GM04503 (cell line): ENCODE data around the gene DLX4.

Experiments
- DNase-seq: peaks from one replicate; pipeline ENCODE4 v3.0.0-alpha.2; 2012; ENCODE audit warnings: low read depth

DLX4 gene

GRCh38 chr17:49946964-49947584, 21.9 kb upstream of the DLX4 start:
- no peak for DNase-seq

- no peak for DNase-seq
These were observed 19.4 kb upstream of the DLX4 start for GRCh38 chr17:49949634-49950033.

GRCh38 chr17:49951362-49952082, 17.5 kb upstream of the DLX4 start:
- no peak for DNase-seq

DNA sequence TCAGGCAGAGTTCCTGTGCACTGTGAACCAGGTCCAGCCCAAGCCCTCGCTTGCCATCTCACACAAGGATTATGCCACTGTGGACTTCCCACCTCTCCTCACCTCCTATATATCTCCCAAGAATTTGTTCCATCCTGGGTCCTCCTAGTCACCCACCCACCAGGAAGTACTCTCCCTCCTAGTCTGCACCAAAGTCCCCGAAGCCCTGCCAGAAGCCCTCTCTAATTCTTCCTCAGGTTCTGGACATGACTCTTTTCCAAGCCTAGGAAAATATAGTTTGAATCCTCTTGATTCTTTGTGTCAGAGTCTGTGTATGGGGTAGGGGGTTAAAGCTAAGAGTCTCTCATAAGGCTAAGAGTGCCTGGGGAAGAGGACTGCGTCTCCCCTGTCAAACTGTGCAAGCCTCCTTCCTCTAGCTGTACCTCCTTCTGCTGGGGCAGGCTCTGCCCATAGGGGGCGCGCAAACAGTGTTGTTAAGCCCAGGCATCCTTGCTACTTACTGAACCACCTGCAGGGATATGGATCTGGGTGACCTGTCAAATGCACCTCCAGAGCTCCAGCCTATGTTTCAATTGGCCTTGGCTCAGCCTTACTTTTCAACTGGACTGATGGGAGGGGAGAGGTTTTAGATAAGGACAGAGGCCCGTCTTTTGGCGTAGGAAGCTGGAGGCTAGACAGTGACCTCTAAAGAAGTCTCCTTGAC, 16.6 kb upstream of the DLX4 start:
- peak; percentile 14 for DNase-seq

DNA sequence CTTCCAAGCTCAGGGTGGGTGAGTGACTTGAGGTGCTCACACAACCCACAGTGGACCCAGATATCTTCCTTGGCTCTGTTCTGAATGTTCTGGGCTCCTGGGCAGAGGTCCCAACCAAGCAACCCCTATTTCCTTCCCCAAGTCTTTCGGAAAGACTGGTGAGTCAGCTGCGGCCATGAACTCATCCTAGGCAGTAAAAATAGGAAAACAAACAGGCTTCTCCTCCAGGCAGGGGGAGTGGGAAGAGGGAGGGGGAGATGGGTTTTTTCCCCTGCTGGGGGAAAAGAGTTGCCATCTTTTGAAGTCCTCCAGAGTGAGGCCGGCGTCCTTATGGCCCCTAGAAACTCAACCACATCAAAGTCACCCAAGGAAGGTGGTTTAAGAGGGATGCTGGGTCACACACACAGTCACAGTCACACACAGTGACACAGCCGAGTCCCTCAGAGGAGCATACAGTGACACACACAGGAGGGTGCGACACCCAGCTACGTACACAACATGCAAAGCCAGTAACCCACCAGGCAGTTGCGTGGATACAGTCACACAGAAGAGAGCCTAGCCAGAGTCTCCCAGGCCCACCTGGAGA, 16.0 kb upstream of the DLX4 start:
- no peak for DNase-seq

DNA sequence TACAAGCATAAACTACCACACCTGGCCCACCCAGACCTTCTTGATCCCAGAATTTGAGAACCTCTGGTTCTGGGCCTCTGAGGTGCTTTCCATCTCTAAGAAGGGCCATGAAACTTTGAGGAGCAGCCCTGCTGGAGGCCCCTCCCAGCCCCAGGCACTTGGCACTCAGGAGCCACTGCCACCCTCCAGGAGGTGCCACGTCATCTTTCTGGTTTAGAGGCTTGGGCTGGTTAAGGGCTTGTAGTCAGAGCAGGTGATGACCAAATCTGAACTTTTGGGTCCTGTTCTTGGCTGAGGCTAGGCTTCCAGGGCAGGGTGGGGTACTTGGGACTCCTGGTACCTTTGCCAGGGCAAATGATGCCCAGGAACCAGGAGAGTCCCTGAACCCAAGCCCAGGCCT, 13.8 kb upstream of the DLX4 start:
- no peak for DNase-seq

DNA sequence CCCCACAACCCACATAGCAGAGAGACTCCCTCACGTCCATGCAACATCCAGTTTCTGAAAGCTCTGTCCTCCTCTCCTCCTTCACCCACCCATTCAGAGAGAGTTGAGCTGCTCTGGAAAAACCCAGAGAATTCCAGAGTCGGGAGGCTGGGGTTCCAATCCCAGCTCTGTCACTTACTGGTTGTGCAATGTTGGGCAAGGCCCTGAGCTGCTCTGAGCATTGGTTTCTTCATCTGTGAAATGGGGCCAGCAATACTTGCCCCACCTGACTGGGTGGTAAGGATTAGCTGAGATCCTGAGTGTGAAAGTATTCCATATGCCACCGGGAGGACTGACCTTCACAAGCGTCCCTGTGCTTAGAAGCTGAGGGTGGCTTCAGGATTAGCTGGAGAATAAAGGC, 12.2 kb upstream of the DLX4 start:
- DNase-seq = no peak

DNA sequence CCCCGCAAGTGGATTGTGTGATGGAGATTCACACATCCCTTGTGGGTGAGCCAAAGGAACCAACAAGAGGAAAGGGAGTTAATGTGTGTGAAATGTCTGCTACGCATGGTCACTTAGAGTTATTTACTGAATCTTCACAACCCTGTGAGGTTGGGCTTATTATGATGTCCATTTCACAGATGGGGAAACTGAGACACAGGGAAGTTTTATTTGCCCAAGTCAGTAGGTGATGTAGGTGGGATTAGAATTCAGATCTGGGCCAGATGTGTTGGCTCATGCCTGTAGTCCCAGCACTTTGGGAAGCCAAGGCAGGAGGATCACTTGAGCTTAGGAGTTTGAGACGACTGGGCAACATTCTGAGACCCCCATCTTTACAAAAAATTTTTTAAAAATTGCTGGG, 11.6 kb upstream of the DLX4 start:
- DNase-seq = no peak

- DNase-seq = no peak
These were observed 10.3 kb upstream of the DLX4 start for GRCh38 chr17:49958723-49959122.

GRCh38 chr17:49959183-49959935, 9.6 kb upstream of the DLX4 start:
- DNase-seq = no peak

DNA sequence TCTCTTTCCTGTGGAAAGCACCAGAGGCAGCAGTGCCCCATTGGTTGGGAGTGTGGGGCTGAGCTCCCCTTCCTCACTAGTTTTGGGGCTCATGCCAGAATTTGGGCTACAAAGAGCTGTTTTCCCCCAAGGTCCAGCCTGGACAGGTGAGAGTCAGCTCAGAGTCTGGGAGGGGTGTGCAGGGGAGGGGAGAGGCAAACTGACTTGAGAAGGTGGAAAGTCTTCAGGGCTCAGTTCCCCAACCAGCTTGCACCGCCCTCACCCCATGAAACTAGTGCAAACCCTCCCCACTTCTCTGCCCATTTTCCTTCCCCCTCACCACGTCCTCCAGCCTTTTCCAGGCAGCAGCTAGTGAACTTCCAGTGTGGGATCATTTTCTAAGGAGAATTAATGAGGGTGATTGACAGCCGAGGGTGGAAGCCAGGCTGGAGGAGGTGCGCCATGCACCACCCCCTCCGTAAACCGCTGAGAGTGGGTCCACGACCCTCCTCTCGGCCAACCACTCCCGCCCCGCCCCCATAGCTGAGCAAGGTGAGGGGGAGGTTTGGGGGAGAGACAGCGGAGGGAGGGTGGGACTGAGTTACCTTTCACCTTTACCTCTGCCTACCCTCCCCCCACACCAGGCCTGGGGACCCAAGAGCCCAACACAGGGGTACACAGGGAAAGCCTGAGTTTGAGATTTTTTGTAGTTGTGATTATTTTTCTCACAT, 6.2 kb upstream of the DLX4 start:
- DNase-seq = no peak

- DNase-seq = no peak
These were observed 5.7 kb upstream of the DLX4 start for GRCh38 chr17:49963309-49963625.

DNA sequence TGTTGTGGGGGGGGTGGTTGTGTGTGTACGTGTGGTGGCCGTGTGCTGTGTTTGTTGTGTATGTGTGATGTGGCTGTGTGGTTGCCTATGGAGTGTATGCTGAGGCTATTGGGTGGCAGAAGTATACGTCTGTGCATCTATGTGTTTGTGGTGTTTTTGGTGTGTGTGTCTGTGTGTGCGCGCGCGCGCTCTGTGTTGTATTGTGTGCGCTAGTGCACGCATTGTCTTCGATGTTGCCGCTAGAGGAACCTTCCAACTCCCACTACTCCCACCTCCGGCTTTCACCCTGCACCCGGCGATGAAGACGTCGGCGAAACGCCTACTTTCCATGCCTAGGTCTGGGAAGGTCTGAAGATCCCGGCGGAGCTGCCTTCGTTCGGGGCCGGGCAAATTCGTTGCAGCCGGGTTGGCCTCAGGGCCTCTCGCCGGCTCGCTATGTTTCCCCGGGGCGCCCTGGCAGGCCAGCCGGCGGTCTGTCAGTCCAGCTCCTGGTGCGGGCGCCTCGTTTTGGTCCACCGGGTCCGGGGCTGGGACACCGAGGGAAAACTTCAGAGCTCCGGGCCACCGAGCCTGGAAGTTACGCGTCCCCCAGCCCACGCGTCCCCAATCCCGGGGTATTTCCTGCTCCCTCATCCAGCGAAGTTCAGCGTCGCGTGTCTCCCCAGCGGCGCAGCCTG, 5.2 kb upstream of the DLX4 start:
- no peak for DNase-seq

DNA sequence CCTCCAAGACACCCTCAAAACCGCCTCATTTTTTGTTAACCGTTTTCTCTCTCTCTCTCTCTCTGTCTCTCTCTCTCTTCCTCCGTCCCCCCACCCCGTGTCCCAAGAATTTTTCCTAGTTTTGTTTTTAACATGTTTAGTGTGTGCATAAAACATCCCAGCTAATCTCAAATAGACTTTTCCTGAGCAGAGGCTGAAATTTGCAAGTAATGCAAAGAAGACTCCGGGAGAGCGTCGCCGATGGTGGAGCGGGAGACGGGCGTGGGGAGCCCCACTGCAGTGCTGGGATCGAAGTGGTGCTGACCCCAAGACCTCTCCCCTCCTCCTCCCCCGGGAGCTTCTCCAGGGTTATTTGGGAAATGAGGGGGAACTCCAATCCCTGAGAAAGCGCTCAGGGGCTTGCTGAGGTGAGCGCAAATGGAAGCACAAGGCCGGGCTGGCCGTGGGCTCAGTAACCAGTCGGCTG, 4.7 kb upstream of the DLX4 start:
- no peak for DNase-seq

- no peak for DNase-seq
These were observed 4.0 kb upstream of the DLX4 start for GRCh38 chr17:49964769-49965523.

DNA sequence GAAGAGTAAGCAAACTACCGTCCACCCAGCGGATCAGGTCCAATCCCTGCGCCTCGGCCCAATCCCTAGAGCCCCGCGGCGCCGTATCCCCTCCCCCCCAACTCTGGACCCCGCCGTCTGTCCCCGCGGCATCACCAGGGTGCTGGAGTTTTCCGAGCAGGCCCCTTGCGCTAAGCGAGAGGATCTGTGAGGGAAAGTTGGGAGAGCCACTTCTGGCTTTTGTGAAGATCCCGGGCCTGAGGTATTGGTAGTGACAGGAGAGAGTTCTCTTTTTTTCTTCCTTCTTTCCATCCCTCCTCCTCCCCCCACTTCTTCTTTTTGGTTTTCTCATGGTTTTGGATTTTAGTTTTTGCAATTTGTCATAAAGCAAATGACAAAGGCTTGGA, 3.5 kb upstream of the DLX4 start:
- no peak for DNase-seq

DNA sequence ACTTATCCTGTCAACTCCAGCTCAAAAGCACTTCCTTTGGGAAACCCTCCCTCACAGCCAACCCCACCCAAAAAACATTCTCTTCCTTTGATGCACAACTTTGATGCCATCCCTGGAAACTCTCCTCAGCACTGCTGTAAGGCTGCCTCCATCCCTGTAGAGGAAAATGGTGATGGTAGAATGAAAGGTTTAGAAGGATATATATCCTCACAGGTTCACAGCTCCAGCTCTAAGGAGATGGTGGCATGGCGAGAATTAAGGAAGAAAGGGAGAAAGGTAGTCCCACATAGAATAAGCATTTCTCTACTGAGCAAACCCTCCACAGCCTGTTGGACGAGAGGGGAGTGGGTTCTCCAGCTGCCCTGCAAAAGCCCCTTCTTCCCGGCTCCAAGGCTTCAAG, 2.2 kb upstream of the DLX4 start:
- DNase-seq = no peak

DNA sequence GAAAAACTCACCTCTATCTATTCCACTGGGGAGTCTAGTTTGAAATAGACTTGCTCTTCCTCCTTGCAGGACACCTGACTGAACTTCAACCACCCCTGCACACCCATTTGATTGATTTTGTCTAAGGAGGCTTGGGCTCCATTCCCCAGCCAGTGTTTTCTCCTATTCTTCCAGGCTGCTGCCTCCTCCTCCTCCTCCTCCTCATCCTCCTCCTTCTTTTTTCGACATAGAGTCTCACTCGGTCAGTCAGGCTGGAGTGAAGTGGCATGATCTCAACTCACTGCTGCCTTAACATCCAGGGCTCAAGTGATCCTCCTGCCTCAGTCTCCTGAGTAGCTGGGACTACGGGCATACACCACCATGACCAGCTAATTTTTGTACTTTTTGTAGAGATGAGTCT, 1.8 kb upstream of the DLX4 start:
- DNase-seq = no peak

GRCh38 chr17:49967621-49968404, 1.2 kb upstream of the DLX4 start:
- DNase-seq = no peak
